GM19468 (cell line): ENCODE data around the gene LZTS3.
"Not testable (repeated sequence)": the region's sequence is repeated elsewhere in the genome, so short reads cannot be mapped to it uniquely, and the experiment has no call there.

Experiments used
- ATAC-seq: cut with Tn5 transposase; IDR thresholded peaks from one replicate; pipeline ENCODE4 v1.9.1; 2021; ENCODE audit warnings: mild to moderate bottlenecking, moderate library complexity, moderate number of reproducible peaks; ENCODE audit not compliant: unreplicated experiment; ENCODE audit errors: extremely low read depth

Gene LZTS3

DNA sequence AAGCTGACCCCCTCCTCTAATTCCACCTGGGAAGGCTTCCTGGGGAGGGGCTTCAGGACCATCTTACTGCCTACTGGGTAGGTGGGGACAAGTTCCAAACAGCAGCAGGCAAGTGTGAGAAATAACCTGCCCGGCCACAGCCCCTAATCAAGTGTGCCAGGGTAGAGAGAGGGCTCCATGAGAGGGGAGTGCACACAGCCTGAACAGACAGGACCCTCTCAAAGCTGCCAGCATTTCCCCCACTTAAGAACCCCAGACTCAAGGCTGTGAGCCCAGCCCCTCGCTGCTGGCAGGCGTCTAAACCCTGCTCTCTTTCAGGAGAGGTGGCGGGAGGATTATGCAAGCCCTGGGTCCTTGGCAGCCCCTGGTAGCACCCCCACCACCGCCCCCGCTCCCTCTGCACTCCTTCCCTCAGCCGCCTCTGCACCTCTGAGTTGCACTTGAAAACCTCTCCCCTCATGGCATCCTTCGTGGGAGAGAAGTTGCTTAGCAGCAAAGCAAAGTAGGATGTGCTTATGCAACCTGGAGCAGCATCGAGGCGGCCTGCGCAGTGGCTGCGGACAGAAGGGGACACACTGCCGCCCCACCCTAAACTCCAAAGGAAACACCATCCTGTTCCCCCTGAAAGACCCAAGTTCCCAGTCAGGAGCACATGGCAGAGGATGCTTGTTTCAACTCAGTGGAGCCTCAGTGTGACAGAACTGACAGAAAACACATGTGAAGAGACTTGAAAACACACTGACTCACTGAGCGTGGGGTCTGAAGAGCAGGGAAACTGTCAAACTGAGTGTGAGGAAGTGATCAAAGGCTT is 20.7 kb upstream of the LZTS3 start:
- no peak for ATAC-seq

DNA sequence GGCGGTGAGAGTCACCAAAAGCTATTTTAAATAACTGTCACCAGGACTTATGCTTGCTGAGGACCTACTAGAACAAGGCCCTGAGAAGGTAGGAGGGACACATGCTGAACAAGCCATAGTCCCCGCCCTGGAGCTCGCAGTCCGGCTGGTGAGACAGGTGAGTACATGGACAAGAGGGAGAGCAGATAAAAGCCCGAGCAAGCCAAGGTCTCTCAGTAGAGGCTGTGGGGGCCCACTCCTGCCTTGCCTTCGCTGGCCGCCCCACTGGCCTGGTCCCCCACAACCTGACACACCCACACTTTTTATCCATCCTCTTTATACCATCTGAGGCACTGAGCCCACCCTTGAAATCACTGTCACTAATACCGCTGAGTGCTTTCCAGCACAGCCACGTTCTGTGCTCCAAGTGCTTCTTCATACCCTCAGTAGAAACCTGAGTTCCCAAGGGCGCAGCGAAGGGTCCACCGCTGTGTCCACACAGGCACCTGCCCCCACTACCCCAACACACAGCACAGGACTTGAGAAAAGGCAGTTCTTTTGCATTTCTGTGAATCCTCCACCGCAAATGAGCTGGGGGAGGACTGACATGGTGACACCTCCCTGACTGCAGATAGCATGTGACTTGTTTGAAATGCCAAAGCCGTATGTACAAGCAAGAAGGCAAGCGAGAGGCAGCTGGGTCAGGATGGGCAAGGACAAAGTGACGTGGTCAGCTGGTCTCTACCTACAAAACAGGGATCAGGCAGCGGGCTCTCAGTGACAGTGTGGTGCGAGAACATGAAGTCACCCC is 19.1 kb upstream of the LZTS3 start:
- ATAC-seq, result no peak

DNA sequence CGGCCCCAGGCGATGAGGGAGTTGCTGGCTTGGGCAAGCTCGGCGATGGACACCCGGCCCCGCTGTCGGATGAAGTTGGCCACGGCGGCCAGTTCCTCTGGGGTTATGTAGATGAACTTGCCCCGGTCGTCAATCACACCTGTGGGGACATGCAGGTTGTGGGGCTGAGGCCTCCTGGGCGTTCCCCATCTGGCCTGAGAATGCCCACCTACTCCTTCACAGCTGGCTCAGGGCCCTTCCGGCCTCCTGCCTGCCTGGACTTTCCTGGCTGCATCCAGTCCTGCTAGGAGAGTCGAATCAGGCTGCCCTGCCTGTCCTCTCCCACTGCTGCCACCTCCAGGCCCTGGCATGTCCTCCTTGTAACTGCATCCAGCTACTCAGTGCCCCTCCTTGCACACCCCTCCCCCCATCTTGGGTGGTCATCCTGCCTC is 17.3 kb upstream of the LZTS3 start:
- ATAC-seq, result no peak

DNA sequence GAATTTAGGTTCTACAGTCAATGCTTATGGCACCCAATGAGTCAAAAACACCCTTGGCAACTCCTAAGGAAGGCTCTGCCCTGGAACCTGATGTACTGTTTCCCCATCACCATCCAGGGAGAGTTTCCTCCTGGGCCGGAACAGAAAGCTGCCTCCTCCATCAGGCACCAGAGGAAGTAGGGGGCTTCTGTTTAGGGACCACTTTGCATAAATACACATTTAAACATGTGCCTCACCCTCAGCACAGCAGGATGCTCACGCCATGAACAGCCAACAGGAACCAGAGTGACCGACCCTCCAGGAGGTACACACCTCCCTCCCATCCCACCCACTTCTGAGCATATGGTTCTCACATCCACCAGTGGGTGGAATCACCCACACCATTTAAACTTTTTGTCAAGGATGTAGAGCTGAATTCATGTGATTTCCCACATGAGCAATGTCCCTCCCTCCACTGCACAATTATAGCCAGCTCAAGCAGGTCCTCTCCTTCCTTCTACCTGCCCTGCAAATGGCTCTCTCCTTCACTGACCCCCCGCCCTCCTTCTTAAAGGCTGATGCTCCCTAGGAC is 16.3 kb upstream of the LZTS3 start:
- no peak for ATAC-seq

DNA sequence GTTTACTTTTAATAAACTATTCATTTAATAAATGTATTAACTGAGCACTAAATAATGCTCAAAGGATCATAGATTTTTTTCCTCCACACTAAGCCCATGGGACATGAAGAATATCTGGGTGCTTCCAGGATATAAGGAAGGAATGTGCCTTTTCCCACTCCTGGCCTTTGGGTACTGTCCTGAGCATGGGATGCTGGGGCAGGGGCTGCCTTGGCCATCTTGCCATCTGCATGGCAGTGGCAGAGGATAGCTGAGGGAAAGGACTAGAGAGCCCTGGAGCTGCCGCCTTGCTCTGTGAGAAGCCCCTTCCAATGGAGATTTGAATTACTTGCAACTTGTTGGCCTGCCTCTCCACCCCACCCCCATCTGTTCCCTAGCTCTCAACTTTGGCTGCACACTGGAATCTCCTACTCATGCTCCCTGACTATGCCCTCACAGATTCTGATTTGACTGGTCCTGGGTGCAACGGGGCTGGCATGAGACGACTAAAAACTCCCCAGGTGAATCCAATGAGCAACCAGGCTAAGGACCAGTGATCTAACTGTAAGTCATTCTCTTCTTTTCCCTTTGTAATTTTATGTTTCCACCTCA is 15.6 kb upstream of the LZTS3 start:
- no peak for ATAC-seq

DNA sequence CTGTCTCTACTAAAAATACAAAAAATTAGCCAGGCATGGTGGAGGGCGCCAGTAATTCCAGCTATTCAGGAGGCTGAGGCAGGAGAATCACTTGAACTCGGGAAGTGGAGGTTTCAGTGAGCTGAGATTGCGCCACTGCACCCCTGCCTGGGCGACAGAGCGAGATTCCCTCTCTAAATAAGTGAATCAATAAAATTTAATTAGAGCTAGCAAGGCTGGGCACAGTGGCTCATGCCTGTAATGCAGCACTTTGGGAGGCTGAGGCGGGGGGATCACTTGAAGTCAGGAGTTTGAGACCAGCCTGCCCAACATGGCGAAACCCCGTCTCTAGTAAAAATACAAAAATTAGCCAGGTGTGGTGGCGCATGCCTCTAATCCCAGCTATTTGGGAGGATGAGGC is 14.5 kb upstream of the LZTS3 start:
- not testable (repeated sequence) for ATAC-seq

DNA sequence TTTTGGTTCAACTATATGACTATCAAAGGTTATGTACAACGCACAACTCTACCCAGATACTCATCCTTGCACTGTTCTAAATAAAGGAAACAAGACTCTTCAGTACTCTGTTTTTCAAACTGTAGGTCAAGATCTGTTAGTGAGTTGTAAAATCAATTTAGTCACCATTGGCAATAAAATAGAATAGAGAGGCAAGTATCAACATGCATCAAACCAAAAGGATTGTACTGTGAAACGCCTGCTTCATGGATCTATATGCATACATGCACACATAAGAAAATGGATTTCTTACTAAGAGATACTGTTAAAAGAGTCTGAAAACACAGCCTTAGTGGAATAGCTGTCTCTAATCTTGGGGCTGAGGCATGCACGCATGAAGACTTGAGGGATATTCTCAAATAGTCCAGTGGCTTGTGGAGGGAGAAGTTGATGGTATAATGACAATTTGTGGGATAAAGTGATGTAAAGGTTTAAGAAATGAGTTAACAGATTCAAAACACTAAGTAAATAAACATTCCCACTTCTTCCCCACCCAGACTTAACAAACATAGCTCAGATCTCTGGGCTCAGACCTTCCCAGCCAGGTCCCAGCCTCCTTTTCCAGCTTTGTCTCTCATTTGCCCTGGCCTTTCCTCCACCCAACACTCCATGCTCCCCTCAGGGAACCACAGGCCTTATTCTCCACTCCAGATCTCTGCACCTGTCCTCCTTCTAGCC is 10.7 kb upstream of the LZTS3 start:
- no peak for ATAC-seq

DNA sequence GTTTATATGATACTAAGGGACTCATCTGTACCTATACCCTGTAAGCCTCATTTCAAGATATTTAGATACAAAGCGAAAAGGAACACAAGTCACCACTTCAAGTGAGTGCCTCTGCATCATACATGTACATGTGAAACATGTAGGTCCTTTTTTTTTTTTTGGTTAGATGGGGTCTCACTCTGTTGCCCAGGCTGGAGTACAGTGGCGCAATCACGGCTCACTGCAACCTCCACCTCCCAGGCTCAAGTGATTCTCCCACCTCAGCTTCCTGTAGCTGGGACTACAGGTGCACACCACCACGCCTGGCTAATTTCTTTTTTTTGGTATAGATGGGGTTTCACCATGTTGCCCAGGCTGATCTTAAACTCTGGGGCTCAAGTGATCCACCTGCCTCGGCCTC is 9.1 kb upstream of the LZTS3 start:
- ATAC-seq, result not testable (repeated sequence)

DNA sequence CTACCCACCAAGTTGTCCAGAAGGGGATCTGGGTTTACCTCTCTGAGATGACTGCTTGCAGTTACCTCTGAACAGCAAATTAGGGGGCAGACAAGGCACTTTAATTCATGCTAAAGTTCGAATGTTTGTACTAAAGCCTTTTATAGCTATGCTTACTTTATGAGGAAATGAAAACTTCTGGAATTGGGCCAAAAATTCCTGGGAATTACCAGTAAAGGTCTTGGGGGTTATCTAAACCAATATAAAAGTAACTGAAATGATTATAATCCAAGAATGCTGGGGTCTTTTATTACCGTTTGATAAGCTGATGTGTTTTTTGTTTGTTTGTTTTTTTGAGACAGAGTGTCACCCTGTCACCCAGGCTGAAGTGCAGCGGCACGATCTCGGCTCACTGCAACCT is 7.9 kb upstream of the LZTS3 start:
- ATAC-seq, result no peak

DNA sequence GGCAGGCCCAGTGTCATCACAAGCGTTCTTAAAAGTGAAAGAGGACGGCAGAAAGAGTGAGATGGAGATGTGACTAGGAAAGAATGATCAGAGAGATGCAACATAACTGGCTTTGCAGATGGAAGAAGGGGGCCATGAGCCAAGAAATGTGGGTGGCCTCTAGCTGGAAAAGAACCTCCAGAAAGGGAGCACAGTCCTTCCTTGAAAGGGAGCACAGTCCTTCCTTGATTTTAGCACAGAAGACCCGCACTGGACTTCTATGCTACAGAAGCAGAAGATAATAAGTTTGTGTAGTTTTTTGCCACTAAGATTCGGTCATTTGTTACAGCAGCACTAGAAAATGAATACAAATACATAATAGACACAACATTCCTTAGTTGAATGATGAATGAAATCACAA is 7.0 kb upstream of the LZTS3 start:
- ATAC-seq, result no peak

DNA sequence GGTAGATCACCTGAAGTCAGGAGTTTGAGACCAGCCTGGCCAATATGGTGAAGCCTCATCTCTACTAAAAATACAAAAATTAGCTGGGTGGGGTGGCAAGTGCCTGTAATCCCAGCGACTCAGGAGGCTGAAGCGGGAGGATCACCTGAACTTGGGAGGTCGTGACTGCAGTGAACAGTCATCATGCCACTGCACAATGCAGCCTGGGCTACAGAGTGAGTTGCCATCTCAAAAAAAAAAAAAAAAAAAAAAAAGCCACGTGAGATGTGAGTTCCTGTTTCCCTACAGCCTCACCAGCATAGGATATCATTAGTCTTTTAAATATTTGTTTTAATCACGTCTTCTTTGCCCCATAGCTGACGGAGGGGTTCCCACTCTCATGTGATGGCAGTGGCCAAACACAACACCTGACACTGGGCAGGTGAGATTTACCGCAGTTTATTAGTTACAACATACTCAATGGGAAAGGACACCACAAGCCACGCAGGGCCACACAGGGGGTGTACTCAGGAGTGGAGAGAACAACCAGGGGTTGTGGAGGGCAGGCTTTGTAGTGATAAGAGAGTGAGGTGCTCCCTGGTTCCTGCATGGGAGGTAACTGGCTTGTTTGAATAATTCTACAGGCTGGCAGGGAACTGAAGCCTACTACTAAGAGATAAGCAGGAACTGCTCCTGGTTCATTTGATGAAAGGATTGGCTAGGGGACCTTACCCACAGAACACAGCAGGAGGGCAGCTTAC is 4.6 kb upstream of the LZTS3 start:
- no peak for ATAC-seq

DNA sequence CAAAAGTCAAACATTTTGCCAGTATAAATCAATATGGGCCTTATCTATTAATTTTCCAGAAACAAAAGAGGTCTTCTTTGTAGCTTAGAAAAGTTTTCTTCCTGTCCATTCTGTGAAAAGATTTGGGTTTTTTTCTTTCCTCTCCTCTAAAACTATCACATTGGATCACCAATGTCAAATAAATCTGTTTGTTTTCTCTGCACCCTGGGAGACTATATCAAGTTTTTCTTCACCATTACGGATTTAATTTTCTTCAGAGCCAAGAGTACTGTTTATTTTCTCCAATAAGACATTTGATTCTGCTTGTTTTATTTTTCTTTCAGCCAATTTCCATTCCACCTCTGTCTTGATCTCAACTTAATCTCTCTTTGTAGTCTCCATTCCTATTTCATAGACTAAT is 1.9 kb upstream of the LZTS3 start:
- no peak for ATAC-seq

DNA sequence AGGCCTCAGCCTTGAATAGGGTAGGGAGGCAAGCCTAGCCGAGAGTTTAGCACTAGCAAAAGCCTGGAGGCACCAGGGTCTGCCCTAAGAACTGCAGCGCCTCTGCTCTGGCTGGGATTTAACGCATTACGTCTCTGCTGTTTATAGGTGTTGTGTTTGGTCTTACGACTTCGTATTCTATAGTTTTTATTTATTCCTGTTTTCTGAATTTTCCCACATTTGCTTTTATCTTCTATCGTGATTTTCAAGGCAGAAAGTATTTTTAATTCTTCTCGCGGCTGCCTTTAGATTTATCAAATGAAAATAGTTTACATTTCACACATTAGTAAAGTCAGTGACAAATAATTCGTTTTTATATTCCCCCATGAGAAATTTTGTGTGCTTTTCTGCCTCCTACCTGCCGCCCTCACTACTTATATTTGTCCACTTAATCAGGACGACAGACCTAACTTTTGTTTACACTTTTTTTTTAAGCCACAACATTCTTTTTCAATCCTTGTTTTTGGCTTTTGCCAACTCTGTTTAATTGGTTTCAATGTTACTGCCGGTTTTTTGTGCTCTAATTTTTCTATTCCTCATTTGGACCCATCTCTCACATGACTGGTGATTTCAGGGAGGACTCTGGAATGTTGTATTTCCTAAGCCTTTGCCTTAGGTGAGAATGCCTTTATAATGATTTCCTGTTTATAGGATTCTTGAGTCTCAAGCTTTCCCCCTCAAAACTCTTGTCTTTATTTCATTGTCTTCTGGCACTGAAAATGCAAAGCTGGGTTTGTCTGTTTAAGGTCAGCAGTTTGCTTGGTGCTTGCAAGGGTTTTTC is 1.3 kb upstream of the LZTS3 start:
- ATAC-seq, result no peak

DNA sequence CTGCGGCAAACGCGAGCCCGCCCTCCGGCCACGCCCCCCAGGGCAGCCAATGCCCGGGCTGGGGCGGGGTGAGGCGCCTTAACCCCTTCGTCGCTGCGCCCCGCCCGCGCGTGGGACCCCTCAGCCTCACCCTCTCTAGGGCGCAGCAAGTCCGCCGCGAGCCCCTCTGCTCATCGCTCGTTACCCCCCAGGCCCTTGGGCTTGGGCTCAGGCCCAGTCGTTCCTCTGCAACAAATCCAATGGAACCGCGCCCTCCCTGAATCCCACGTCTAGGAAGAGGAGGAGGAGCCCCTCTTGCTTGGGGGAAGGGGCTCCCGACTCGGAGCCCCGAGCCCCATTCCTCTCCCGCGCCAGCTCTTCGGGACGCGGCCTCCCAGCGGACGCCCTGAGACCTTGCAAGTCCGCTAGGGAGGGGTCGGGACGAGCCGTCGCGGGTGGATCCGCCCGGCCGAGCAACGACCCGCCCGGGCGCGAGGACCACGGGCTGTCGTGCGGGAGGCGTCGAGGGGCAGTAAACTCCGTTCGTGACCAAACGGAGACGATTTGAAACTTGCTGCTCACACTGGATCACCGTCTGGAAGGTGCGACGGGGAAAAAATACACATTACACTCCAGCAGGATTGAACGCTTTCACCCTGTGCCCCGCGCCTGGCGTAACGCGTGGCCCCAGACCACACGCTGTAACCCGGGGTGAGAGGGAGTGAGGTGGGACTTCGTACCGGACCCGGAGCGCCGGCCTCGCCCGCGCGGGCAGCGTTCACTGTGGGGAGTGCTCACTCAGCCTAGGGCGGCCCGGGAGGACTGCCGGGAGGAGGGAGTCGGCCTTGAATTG is 477 bp upstream of the LZTS3 start:
- ATAC-seq, result peak; percentile 54

DNA sequence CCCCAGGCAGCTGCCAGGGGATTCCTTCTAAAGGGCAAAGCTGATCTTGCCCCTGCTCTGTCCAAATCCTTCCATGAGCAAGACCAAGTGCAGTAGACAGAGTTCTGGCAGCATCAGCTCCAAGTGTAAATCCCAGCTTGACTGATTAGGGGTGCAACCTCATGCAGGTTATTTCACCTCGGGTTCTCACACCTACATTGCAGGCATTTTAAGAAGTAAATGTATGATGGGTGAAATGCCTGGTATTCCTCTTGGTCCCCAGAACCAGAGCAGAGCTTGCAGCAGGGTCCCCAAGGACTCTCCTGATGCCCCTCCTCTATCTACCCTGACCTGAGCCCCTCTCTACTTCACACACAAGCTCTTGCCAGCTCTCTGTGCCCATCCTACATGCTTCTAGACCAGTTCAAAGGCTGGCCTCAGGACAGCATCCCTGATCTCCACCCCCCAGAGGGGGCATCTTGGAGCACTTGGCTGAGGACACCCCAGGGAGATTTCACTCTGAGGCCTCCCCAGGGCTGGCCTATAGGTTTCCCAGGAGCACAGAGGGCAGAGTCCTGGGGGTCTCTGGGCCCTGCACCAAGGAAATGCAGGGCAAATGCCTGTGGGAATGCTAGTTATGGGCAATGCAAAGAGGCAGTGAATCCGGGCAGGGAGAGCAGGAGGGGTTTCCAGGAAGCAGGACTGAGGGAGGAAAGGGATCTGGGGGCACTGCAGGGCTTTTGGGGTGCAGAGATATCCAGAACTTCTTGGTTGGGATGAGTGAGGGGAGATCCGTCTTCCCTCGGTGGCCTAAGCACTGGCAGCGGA is 1.0 kb downstream of the LZTS3 start:
- ATAC-seq, result no peak

DNA sequence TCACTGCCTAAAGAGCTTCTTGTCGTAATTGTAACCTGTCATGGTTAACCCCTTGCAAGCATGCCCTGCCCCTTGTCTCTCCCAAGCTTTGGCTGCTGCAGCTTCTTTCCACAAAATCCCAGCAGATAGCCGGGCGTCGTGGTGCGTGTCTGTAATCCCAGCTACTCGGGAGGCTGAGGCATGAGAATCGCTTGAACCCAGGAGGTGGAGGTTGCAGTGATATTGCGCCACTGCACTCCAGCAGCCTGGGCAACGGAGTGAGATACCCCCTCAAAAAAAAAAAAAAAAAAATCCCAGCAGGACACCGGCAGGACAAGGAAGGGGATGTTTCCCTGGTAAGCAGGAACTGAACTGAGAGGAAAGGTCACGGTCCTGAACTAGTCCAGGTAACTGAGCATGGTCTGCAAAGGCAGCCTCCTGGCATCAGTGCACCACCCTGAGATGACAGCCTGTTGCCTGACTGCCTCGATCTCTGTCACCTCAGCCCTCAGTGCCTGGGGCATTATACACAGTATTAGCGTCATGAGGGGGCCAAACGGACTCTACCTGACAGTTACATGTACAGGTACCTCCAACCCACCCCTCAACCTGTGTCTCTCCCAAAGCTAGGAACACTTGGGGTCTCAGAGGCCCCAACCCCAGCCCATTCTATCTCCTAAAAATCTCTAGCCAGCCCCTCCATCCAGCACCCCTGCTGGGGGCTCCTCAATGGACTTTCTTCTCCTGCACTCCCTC is 1.8 kb downstream of the LZTS3 start:
- no peak for ATAC-seq
